HG02571 (cell line): Measurements from ENCODE around the gene PSG1.
"Not testable (repeated sequence)": the region's sequence is repeated elsewhere in the genome, so short reads cannot be mapped to it uniquely, and the experiment has no call there.

Experiments used
- ATAC-seq: cut with Tn5 transposase; IDR thresholded peaks from one replicate; pipeline ENCODE4 v1.9.1; 2021; ENCODE audit warnings: mild to moderate bottlenecking, moderate library complexity; ENCODE audit not compliant: unreplicated experiment

PSG1 gene

GRCh38 chr19:42879613-42880012 is at the start of gene PSG1:
PSG1 (minus strand) TSS chr19:42879713; CDS start chr19:42879581, 132 bp downstream.
- no peak for ATAC-seq

- ATAC-seq: no peak
Observed at GRCh38 chr19:42928896-42929295, 49.4 kb upstream of the PSG1 start.

GRCh38 chr19:42926781-42927180 is 47.3 kb upstream of the PSG1 start:
- ATAC-seq: no peak

- ATAC-seq: not testable (repeated sequence)
Observed at GRCh38 chr19:42923106-42923505, 43.6 kb upstream of the PSG1 start.

- ATAC-seq: not testable (repeated sequence)
Observed at GRCh38 chr19:42920971-42921370, 41.5 kb upstream of the PSG1 start.

- no peak for ATAC-seq
Observed at GRCh38 chr19:42919757-42920079, 40.2 kb upstream of the PSG1 start.

GRCh38 chr19:42919070-42919756 is 39.7 kb upstream of the PSG1 start:
- ATAC-seq: not testable (repeated sequence)

- ATAC-seq: not testable (repeated sequence)
Observed at GRCh38 chr19:42918377-42919069, 39.0 kb upstream of the PSG1 start.

- ATAC-seq: not testable (repeated sequence)
Observed at GRCh38 chr19:42917634-42918033, 38.1 kb upstream of the PSG1 start, which contains the start of gene PSG6. PSG6 (minus strand) TSS chr19:42917894; CDS start chr19:42917792, 102 bp downstream.

- not testable (repeated sequence) for ATAC-seq
Observed at GRCh38 chr19:42916931-42917330, 37.4 kb upstream of the PSG1 start.

GRCh38 chr19:42913516-42913915 is 34.0 kb upstream of the PSG1 start:
- ATAC-seq: not testable (repeated sequence)

- ATAC-seq: not testable (repeated sequence)
Observed at GRCh38 chr19:42912941-42913340, 33.4 kb upstream of the PSG1 start.

- not testable (repeated sequence) for ATAC-seq
Observed at GRCh38 chr19:42911731-42912130, 32.2 kb upstream of the PSG1 start.

GRCh38 chr19:42906162-42906561 is 26.6 kb upstream of the PSG1 start:
- not testable (repeated sequence) for ATAC-seq

- not testable (repeated sequence) for ATAC-seq
Observed at GRCh38 chr19:42900561-42900960, 21.0 kb upstream of the PSG1 start.

- not testable (repeated sequence) for ATAC-seq
Observed at GRCh38 chr19:42899674-42900073, 20.2 kb upstream of the PSG1 start.

- not testable (repeated sequence) for ATAC-seq
Observed at GRCh38 chr19:42899110-42899509, 19.6 kb upstream of the PSG1 start.

- ATAC-seq: not testable (repeated sequence)
Observed at GRCh38 chr19:42898656-42899055, 19.1 kb upstream of the PSG1 start.

GRCh38 chr19:42897729-42898128 is 18.2 kb upstream of the PSG1 start:
- ATAC-seq: not testable (repeated sequence)

GRCh38 chr19:42890446-42890845 is 10.9 kb upstream of the PSG1 start:
- not testable (repeated sequence) for ATAC-seq

- not testable (repeated sequence) for ATAC-seq
Observed at GRCh38 chr19:42887876-42888445, 8.4 kb upstream of the PSG1 start.

- ATAC-seq: not testable (repeated sequence)
Observed at GRCh38 chr19:42882730-42883129, 3.2 kb upstream of the PSG1 start.
